HG03520 (cell line): Measurements from ENCODE around the gene CSMD2.

ENCODE experiments used
- ATAC-seq: cut with Tn5 transposase; IDR thresholded peaks from one replicate; pipeline ENCODE4 v1.9.1; 2021; ENCODE audit warnings: mild to moderate bottlenecking, moderate library complexity; ENCODE audit not compliant: unreplicated experiment

CSMD2 gene

DNA sequence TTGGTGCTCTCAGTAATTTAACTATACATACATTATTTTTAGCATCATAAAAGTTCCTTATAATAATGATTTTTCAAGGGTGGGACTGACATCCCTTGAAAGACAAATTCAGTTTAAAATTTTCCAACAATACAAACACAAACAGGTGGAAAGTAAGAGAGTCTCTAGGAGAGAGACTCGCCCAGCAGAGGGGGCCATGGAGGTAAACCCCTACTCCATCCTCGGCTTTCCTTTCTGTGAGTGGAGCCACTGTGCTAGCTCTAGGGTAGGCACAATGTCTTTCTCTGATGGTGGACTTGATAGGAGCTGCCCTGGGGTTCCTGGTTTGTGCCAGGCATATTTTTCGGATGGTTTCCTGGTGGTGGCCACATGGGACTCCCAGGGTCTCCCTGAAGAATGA, 8.3 kb downstream of the CSMD2 start:
- no peak for ATAC-seq

DNA sequence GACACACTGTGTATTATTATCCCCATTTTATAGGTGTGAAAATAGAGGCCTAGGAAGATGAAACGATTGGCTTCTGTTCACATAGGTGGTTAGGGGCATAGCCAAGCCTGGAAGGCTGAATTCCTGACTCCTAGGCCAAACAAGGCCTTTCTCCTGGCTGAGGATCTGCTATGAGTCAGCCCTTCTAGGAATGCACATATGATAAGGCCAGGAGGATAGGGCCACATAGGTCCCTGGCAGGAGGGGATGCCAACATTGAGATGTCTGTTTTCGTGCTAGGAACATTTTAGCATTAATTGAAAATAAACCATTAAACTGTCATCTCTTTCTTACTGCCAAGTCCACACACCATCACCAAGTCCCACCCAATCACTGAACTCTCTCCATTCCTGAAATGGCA, 9.2 kb downstream of the CSMD2 start:
- ATAC-seq: no peak

DNA sequence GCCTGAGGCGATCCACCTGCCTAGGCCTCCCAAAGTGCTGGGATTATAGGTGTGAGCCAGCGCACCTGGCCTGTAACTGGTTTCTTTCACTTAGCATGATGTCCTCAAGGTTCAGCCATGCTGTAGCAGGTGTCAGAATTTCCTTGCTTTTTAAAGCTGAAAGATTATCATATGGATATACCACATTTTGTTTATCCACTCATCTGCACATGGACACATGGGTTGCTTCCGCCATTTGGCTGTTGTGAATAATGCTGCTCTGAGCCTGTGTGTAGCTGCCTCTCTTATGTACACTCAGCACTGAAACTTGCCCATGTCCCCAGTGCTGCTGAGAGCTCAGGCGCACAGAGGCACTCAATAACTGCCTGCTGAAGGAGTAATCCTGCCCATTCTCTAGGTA, 11.8 kb downstream of the CSMD2 start:
- no peak for ATAC-seq

DNA sequence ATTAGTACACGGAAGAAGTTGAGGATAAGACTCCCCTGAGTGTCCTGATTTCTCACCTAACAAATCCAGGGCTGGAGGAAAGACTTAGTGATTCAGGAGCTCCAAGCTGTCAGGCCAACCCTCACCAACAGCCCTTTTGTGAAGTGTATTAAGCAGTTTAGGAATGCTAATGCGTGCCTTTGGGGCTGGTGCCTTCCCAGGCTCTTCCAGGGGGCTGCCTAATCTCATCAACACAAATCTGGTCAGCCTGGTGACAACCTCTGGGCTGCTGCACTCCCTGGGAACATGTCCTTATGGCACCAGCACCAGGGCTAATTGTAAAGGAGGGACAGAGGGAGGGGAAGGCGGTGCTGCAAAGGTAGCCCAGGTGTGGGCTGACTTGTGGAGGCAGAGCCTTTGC, 15.5 kb downstream of the CSMD2 start:
- no peak for ATAC-seq

DNA sequence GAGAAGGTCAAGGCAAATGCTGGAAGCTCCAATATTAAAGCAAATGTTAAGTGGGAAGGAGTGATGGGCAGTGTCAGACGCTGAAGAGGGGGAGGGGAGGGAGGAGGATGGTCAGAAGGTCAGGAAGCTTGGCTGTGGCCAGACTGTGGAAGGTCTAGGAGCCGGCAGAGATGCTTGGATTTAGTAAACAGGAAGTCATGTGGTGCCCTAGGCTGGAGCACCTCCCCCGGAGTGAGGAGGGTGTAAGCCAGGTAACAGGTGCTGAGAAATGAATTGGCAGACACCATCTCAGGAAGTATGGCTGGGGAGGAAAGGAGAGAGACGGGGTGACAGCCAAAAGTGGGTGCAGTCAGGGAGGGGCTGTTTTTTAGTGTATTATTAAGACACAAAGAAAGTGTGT, 17.7 kb downstream of the CSMD2 start:
- ATAC-seq: no peak

DNA sequence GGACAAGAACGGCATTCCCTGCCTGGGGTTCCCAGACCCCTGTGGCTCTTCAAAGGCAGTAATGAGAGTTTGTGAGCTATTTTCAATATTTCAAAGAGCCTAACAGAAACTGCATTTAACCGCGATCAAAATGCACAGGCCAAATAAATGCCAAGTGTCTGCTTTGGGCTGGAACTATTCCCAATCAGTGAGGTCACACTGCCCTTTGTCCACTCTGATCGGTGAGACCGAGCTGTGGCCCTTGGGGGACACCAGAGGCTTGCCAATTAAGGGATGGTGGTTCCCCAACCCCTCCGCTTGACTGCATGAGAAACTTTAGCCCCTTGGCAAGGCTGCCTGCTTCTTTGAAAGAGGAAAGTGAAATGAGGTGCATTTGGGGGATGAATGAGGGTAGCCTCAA, 20.3 kb downstream of the CSMD2 start:
- no peak for ATAC-seq

DNA sequence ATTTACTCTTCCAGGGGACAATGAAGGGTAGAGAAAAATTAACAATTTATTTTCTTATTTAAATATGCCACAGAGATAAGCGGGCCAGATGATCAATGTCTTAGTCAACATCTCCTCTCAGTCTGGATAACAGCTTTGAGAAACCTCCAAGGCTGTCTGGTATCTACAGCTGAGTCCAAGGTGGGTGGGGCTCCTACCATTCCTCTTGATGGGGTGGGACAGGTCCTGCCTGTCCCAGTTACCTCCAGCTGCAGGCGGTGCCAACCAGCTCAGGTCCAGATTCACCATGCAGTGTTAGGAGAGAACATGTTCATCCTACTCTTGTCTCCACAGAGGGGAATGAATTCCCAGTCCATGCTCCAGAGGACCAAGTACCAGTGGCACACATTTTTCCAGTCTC, 21.1 kb downstream of the CSMD2 start:
- no peak for ATAC-seq

DNA sequence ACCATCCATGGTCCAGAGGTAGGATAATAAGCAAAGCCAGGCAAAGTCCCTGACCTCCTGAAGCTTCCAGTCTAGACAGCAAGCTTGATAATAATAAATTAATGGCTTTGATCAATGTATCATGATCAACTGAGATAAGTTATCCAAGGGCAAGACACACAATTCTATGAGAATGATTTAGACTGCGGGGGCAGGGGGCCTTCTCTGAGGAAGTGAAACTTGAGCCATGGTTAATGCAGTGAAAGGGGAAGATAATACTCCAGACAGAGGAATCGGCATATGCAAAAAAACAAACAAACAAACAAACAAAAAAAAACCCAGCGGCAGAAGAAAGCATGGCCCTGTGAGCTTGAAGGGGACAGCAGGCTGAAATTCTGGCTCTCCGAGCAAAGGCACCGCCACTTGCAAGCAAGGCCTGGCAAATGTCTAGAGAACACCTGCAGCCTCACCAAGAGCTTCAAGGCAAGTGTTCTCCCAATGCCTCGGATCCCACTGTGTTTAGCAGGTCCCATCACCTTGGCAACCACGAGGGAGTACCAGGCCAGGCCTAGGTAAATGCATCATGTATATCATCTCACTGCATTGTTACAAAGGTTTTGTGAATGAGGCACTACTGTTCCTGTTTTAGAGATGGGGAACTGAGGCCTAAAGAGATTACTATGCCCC, 24.9 kb downstream of the CSMD2 start:
- ATAC-seq: no peak

DNA sequence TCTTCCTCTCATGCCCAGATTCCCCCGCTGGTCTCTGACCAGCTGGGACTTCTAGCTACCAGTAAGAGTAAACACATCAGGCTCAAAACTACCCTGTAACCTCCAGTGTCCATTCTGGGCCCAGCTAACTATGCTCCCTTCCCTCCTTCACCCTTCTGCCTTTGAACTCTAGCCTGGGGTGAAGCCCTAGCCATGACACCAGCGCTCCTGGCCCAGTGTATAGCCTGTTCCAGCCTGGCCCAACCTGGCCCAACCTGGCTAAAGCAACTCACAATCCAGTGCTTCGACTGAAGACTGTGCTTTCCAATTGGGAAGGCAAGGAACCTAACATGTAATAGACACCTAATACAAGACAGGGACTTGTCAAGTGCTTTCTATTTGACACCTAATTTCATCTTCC, 27.6 kb downstream of the CSMD2 start:
- no peak for ATAC-seq

DNA sequence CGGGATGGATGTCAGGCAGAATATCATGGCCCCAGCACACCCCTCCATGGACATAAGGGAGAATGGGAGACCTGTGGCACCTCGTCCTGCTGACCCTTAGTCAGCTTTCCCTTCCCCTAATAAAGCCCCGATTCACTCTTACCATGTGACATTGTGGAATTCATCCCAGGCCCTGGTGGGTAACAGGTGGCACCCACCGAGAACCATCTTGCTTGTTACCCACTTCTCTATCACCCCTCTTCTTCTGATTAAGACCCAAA, 32.9 kb downstream of the CSMD2 start:
- ATAC-seq: no peak

DNA sequence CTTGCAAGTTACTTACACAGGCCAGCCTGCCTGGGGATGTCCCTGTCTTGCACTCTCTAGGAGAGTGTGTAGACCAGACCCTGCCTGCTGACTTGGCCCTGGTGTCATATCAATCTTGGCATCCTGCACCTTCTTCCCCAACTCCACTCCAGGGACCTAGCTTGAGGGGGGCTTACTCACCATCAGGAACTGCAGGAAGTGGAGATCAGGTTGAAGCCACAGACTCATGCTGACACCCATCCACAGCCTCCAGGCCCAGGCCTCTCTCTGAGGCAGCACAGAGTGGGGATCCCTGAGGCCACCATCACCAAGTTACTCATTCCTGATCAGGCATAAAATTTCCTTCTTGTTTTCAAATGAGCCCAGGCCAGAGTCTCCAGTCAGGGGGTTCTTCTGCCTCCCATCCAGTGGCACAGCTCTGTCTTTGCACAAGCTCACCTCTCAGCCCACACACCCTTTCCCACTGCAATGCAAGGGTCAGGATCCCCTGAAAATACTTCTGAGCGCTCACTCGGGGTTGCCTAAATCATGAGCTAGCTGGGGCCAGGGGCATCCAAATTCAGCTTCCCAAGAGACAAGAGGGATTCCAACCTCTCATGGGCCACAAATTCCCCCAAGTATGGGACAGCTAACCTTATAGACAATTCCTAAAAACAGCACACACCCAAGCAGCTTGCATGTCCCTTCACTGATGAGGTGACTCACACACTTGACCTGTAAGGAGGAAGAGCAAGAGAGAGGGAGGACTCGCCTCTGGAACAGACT, 33.5 kb downstream of the CSMD2 start:
- no peak for ATAC-seq

DNA sequence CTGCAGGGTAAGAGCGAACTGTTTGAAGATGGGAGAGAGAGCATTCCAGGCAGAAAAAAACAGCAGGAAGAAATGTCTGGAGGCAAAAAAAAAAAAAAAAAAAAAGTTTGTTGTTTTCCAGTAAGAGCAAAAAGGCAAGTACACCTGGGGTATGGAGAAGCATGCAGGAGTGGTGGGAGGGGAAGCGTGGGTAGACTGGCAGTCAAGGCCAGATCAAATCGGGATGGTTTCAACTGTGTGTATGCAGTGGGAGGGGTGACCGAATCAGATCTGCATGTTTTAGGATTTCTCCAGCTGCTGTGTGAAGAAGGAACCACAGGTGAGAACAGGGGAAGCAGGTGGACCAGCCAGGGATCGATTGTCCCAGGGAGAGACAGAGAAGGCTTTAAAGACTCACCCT, 34.7 kb downstream of the CSMD2 start:
- no peak for ATAC-seq

DNA sequence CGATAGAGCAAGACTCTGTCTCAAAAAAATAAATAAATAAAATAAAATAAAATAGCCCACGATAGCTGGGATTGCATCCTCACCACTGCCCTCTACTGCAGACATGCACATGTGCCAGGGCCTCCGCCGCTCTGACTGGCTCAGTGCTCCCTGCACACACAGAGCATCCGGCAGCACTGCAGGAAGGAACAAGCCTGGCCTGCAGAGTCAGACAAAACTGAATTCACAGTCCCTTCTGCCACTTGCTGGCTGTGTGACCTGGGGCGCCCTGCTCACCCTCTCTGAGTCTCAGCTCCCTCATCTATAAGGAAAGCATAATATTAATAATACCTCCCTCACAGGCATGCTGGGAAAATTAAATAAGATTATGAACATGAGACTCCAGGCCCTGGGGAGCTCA, 35.4 kb downstream of the CSMD2 start:
- ATAC-seq: no peak

DNA sequence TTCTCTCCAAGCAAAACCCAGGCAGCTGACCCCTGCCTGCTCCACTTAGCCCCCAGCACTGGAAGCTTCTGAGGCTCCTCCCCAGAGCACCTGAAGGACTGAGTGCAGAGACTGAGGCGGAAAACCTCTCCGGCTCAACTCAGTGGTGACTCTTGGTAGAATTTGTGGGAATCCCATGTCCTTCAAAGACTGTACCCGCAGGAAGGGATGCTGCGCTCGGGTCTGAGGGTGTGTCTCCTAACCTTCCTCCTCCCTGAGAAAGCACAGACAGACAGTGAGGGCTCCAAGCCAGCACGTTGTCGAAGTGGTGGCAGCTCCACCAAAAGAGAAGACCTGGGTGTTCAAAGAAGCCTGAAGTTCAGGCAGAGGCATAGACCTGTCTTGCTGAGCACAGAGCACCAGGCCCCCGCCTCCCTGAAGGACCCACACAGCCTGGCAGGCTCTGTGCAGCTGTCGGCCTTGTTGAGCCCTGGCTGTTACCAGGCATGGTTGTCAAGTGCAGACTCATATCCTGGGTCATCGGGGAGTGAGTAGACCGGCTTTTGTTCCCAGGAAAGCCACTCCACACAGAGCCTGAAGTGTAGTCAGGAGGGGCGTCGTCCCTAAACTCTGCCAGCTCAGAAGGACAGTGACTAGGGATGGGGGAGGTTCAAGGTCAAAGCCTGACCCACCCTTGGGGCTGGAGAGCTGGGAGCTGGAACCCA, 36.7 kb downstream of the CSMD2 start:
- ATAC-seq: no peak

DNA sequence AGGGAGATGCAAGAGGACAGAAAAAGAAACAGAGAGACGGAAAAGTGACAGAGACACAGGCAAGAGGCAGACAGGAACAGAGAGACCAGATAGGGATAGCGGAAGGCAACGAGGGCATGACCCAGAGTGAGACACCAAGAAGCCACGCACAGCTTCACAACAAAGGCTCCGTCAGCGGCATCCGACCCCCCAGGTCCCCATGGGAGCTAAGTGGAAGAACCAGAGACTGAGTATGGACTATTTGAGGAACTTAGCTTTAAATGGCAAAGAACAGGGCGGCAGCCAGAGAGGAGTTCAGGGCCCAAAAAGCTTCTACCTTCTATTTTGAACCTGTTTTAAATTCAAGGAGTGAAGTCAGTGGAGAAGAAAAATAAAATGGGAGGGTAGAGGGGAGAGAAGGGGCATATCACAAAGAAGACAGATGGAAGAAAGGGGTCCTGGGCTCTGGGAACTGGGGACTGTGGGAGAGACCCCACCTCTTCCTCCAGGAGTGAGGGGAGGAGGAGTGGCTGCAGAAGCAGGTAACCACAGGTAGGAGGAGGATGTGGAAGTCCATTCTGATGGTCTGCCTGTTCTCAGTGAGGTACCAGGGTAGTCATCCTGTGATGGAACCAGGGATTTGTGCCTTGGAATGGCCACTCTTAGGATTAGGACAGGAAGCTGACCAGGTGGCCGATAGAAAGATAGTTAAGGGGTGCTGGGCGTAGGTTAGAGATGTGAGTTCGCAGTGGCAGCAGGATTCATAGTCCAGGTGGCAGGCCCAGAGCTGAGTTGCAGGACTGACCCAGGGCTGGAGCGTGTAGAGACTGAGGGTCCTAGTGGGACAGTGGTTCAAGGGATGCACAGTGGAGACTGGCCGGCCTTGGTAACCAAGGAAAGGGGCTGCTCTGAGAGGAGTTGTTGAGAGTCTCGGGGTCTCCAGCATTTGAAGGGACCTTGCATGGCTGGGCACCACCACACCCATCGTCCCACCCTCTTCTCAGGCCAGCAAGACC, 37.7 kb downstream of the CSMD2 start:
- no peak for ATAC-seq

DNA sequence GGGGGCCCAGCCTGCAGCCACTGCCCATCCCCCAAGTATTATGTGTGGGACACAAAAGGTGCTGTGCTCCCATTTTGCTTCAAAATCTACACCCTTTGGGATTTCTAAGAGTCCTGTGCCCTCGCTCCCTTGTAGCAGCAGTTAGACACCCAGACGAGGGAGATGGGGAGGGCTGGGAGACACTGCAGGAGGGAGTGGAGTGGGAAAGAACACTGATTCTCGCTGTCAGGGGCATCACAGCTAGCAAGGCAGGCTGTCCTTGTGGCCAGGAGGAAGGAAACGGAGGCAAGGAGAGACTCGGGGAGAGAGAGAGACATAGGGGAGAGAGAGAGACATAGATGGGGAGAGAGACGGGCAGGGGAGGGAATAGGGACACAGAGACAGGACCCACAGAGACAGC, 38.5 kb downstream of the CSMD2 start:
- no peak for ATAC-seq

DNA sequence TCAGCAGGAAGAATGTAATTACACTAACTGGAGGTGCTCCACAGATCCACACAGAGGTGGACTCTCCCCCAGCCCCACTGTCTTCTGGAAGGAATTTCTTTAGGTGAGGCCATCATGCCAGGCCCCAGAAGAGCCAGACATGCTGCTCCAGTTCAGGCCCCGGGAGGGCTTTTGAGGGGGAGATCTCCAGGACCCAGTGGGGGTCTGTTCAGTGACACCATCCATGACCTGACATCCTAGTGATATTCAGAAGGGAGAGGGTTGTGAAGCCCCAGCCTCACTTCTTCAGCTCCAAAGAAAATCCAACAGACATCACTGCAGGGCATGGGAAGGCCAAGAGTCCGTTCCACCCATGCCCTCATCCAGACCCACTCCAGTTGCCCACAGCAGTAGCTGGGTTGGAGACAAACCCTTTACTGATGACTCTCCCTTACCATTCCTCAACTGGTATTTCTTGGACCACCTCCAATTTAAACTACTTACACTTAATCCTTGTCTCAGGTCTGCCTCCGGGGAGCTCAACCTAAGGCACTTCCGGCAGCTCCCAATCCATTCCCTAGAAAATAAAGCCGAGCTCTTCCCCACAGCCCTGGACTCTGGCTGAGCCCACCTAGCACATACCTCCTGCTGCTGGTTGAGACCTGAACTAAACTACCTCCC, 39.2 kb downstream of the CSMD2 start:
- no peak for ATAC-seq

DNA sequence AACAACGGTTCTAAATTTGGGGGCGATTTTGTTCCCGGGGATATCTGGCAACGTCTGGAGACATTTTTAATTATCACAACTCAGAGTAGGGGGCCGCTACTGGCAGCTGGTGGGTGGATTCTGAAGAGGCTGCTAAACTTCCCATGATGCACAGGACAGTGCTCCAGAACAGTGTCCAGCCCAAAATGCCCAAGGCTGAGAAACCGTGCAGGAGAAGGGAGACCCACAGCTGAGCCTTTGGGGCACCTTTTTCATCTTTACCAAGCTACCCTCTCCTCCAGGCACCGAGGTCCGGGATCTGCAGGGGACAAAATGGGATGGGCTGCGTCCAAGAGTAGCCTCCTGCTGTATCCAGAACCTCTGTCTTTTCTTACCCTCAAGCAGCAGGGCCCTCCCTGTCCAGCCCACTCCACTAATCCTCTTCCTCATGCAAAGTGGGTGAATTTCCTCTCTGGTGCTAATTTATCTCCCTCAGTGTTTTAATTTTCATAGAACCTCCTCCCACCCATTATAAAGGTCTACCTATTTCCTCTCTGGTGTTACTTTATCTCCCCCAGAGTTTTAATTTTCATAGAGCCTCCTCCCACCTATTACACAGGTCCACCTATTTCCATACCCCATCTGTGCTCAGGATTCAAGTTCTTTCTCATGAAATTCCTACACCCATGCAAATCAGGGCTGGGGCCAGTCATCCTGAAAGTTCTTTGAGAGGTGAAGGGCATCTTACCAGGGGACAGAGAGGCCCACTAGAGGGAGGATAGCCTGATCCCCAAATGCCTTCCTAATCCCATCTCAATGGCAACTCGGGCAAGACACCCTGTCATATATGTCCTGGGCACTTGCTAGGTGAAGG, 42.7 kb downstream of the CSMD2 start:
- no peak for ATAC-seq

DNA sequence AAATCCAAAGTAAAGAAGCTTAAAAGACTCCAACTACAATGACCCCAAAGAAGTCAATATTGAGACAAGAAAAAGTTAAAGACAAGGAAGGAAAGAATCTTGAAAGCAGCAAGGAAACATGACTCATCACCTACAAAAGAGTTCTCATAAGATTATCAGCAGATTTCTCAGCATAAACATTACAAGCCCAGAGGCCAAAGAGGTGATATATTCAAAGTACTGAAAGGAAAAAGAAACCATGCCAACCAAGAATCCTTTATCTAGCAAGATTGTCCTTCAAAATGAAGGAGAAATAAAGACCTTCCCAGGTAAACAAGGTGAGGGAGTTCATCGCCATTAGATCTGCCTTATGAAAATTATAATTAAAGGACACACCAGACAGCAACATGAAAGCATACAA, 49.8 kb downstream of the CSMD2 start:
- ATAC-seq: no peak

DNA sequence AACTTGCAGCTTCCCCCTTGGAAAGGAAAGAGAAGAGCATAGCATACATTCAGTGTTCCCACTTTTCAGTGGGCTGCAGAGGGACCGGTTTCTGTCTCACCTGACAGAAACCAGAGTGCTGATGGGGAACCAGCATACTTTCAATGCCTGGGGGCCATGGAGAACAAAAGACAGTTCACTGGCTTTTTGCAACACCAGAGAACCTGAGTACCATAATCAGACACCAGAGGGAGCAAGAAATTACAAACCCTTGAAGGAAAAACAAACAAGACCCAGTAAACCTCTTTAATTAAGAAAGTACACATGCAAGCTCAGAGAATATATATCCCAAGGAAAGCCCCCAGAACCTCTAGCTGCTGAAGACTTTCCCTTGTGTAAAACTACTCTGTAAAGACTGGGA, 51.1 kb downstream of the CSMD2 start:
- ATAC-seq: no peak
